ENCODE measurements around the gene TET2.

The TET2 gene

GRCh38 chr4:105140684-105141490 is 5.8 kb upstream of the TET2 start:
- peak in 3 of 5 experiments; percentile 13 to 61 (median 40) for DNase-seq

GRCh38 chr4:105145156-105145902 is 1.3 kb upstream of the TET2 start:
- DNase-seq: peak in 1 of 5 experiments; percentile 10

DNA sequence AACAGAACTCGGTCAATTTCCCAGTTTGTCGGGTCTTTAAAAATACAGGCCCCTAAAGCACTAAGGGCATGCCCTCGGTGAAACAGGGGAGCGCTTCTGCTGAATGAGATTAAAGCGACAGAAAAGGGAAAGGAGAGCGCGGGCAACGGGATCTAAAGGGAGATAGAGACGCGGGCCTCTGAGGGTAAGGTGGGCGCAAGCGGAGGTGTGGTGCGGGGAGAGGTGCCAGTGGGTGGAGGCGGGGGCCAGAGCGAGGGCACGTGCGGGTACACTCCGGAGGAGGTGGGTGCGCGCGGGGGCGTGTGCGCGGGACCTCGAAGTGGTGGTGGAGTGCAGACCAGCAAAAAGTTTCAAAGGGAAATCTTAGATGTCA is 787 bp upstream of the TET2 start:
- peak; percentile 2 to 60 (median 24) for DNase-seq

- no peak for DNase-seq
Measured at GRCh38 chr4:105147016-105147552, 408 bp downstream of the TET2 start.

- DNase-seq: peak in 4 of 5 experiments; percentile 3 to 66 (median 6)
Measured at GRCh38 chr4:105147553-105148161, 981 bp downstream of the TET2 start.

DNA sequence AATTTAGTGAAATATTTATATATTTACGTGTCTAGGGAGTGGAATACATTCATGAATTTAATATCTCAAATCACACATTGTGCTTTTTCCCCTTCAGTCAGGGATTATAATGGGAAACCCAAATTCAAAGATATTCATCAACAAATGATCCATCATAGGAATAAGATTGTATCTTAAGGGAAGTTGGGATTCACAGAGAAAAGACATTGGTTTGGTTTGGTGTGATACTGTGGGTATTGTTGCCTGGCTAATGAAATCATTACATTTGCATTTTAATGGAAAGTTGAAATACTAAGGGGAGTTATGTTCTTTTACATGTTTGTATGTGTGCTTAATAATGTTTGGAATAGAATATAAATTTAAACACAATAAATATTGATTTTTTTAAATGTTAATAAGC is 1.7 kb downstream of the TET2 start:
- DNase-seq: no peak

DNA sequence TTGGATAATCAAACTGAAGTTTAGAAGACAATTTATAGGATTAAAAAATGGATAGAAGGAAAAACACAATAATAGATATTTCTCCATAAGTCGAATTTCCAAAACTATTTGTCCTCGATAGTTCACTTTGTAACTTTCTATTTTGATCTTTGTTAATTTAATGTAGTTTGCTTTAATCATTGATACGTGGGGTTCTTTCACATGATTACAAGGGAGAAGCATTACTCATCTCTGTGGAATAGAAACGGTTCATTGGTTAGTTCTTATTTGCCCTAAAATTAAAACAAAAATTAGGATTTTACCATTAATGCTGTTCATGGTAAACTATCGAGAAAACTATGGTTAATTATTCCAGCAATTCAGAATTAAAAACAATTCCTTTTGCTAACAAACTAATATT is 2.1 kb downstream of the TET2 start:
- DNase-seq: no peak

- no peak for DNase-seq
Measured at GRCh38 chr4:105149771-105150170, 3.1 kb downstream of the TET2 start.

GRCh38 chr4:105150503-105150902 is 3.8 kb downstream of the TET2 start:
- no peak for DNase-seq

DNA sequence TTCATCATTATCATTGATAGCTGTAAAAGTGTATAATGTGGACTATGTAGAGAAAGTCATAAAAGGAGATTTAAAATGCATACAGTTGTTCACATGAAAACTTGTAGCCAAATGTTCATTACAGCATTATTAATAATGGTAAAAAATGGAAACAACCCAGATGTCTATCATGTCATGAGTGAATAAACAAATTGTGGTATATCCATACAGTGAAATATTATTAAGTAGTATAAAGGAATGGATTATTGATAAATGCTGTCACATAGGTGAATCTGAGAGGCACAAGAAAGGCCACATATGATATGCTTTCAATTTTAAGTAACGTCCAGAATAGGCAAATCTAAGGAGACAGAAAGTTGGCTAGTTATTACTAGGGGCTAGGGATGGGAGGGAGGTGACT is 7.1 kb downstream of the TET2 start:
- DNase-seq: no peak

GRCh38 chr4:105154576-105154975 is 7.9 kb downstream of the TET2 start:
- DNase-seq: no peak

GRCh38 chr4:105155426-105155825 is 8.8 kb downstream of the TET2 start:
- DNase-seq: no peak

GRCh38 chr4:105158837-105159236 is 12.2 kb downstream of the TET2 start:
- no peak for DNase-seq

DNA sequence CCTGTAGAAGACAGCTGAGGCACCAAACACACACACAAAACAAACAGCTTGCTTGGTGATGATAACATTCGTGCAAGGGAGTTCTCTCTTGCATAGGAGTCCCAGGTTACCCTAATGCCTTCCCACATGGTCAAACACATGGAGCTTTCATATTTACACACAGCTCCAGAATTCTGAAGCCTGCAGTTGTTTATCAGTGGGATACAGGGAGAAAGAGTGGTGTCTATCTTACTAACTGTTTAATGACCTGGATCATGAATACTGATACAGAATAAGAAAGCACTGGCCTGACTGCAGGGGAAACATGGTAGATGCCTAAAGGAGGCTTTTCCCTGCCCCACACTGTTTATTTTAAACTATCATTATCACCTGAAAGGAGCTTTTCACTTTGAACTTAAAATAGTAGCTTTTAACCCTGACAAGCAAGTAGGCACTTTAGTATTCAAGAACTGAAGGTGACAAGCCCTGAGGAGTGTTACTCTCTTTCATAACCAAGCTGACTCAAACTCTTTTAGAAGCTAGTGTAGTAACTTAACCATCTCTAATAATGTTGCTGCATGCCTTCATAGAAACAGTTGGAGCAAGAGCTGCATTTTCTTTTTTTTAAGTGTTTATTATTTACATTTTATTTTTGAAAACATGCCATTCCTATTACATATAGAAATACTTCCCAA is 15.6 kb downstream of the TET2 start:
- DNase-seq: no peak

DNA sequence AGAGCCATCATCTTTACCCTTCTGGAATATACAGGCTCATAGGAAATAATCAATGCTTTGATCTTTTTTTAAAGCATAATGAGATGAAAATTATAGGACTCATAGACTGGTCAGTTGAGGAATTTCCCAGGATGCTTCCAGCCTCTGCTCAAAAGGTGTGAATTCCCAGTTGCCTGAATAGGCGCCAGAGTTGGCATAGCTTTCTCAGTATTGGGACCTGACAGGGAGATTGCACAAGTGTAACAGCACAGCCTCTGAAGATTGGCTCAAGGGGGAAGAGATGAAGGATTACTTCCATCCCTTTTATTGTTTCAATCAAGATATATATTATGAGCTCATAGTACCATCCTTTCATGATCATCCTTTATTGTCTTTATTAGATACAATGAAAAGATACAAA is 17.9 kb downstream of the TET2 start:
- DNase-seq: no peak

DNA sequence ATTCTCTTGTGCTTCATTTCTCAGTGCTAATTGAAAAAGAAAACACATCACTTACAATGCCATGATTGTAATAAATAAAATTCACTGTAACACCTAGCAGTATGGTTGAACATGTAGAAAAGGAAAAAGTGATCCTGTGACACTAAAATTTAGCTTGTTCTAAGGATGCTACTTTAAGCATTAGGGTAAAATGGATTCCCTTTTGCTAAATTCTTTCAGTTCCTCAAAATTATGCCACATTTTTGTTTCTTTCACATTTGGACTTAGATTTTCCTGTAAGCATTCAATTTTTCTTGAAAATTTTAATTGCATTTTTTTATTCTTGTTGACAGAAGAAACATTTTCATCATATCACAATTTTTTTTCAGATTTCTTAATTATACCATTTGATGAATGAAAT is 19.4 kb downstream of the TET2 start:
- DNase-seq: no peak

DNA sequence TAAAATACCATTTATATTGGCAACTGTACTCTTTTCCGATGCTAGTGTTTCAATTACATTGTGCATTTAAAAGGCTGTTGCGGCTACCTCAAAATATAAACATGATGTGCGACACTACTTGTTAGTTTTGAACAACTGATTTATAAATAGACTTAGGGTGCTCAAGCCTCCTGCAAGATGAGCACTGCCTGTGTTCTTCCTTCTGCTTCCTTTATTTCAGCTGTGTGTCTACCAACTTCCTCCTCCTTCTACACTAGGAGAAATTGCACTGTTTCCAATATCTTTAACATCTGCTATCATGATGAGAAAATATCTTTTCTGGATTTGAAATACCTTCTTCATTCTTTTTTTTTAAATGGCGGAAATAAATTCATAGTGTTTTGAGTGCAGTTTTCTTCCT is 24.0 kb downstream of the TET2 start:
- DNase-seq: no peak

- DNase-seq: no peak
Measured at GRCh38 chr4:105171912-105172311, 25.2 kb downstream of the TET2 start.

- no peak for DNase-seq
Measured at GRCh38 chr4:105174098-105174497, 27.4 kb downstream of the TET2 start.

DNA sequence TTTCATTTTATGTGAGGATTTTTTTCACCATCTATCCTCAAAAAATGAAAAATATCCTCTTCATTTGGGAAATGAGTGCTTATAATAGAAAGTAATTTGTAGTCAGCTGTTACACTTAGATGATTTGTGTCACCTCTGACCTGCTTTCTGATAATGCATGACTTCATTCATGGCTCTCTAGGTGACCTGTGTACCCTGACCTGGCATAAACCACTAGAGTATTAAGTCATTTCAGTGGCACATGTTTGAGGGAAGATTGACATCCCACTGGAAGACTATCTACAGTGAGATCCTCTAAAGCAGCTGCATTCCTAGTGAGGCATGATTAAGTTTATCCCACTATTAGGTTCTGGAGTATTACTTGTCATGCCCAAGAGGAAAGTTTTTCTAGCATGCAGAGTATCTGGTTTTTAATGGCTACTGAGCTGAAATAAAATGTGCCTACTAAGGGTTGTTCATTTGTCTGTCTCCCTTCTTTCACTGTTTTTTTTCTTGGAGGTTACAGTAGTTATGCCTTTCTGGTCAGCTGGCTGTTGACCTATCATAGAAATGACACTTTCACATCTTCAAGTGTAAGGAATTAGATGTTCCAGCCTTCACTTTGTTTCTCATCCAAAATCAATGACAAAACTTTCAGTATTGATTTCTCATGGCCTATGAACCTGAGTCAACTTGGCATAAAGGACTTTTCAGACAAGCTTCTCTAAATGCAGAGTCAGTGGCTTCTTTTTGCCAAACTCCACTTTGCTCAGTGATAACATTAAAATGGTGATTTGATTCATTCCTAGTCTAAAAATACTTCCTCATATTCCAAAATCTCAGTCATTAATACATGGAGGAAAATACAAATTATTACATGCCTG is 33.1 kb downstream of the TET2 start:
- DNase-seq: no peak

DNA sequence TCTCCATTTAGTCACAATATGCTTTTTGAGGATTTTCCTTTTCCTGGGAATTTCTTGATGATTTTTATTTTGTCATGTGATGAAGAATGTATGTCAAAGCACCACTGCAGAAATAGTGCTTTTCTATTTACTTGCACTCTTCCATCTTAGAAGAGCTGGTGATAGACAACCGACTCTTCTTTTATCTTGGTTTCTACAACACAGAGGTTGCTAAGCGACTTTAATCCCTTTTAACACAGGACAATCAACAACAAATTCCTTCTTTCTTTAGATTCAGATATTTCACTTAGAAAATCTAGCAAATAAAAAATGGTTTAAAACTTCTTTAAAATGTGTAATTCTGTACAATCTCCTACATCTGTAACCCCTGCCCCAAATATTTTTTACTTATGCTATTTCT is 34.6 kb downstream of the TET2 start:
- DNase-seq: no peak

GRCh38 chr4:105182211-105182610 is 35.5 kb downstream of the TET2 start:
- no peak for DNase-seq
